Measurements from ENCODE around the gene ADCY3. TPM values are rescaled to one million over a fixed set of nuclear protein-coding genes. Genes with fewer than 3 reads are reported as not detected.
A peak's percentile ranks its signal among the peaks of the same experiment; 100 is the strongest.

Gene ADCY3
- total and polyA plus RNA-seq, 5 donors from 2014 or later: 3.8 to 67.6 (median 11.2) TPM

GRCh38 chr2:24889221-24889620 is 30.8 kb downstream of the ADCY3 start:
- no peak for ATAC-seq (ENCODE audit: low read depth in 2 of 2)

GRCh38 chr2:24888177-24888576 is 31.9 kb downstream of the ADCY3 start:
- Mint-ChIP-seq H3K4me3 (no peak overlapping the region), H3K4me1 (peaks cover 6 to 32% (median 11%) of the 10 kb centered on the region in 4 donors), H3K36me3 (peaks cover 5% of the 10 kb centered on the region), H3K27ac (peak overlapping the region in 1 of 3 donors; percentile 83), H3K9me3 (peaks cover 0 to 2% (median 0%) of the 10 kb centered on the region in 7 donors), H3K27me3 (no peaks in the 10 kb centered on the region)
- H3K9me3 ChIP-seq (ENCODE audit: control insufficient read depth in 2 of 2, low read length in 2 of 2): peaks cover 0 to 1% of the 10 kb centered on the region in 2 experiments
- no peaks in the 10 kb centered on the region for H3K36me3 ChIP-seq (ENCODE audit: control insufficient read depth, insufficient read depth, low read length)
- DNase-seq (no peak), ATAC-seq (ENCODE audit: low read depth in 2 of 2) (no peak)
- H3K27ac ChIP-seq (ENCODE audit: insufficient read depth, low read length, poor library complexity, severe bottlenecking): no peak overlapping the region
- no peaks in the 10 kb centered on the region for H3K27me3 ChIP-seq (ENCODE audit: control insufficient read depth, insufficient read depth, low read length)
- no peak overlapping the region for H3K4me3 ChIP-seq (ENCODE audit: low read depth, low read length)
- H3K4me1 ChIP-seq (ENCODE audit: control insufficient read depth, insufficient read depth, low read length, poor library complexity, severe bottlenecking): no peaks in the 10 kb centered on the region

More at GRCh38 chr2:24889221-24889620, 30.8 kb downstream of the ADCY3 start:
- Mint-ChIP-seq H3K9me3 (peaks cover 0 to 4% (median 1%) of the 10 kb centered on the region in 7 donors), H3K4me3 (no peak overlapping the region), H3K27me3 (no peaks in the 10 kb centered on the region), H3K36me3 (peaks cover 8% of the 10 kb centered on the region), H3K4me1 (peaks cover 3 to 22% (median 6%) of the 10 kb centered on the region in 4 donors), H3K27ac (no peak overlapping the region)
- H3K4me1 ChIP-seq (ENCODE audit: control insufficient read depth, insufficient read depth, low read length, poor library complexity, severe bottlenecking): no peaks in the 10 kb centered on the region
- H3K27me3 ChIP-seq (ENCODE audit: control insufficient read depth, insufficient read depth, low read length): no peaks in the 10 kb centered on the region
- H3K9me3 ChIP-seq (ENCODE audit: control insufficient read depth in 2 of 2, low read length in 2 of 2): peaks cover 0 to 1% of the 10 kb centered on the region in 2 experiments
- H3K27ac ChIP-seq (ENCODE audit: insufficient read depth, low read length, poor library complexity, severe bottlenecking): no peak overlapping the region
- DNase-seq: no peak
- H3K36me3 ChIP-seq (ENCODE audit: control insufficient read depth, insufficient read depth, low read length): no peaks in the 10 kb centered on the region
- no peak overlapping the region for H3K4me3 ChIP-seq (ENCODE audit: low read depth, low read length)

- H3K4me1 Mint-ChIP-seq: peaks cover 8 to 35% (median 13%) of the 10 kb centered on the region in 4 donors
- no peak overlapping the region for H3K4me3 Mint-ChIP-seq
- peaks cover 5% of the 10 kb centered on the region for H3K36me3 Mint-ChIP-seq
- peaks cover 0 to 2% (median 0%) of the 10 kb centered on the region in 7 donors for H3K9me3 Mint-ChIP-seq
- no peak overlapping the region for H3K27ac ChIP-seq (ENCODE audit: insufficient read depth, low read length, poor library complexity, severe bottlenecking)
- H3K27ac Mint-ChIP-seq: no peak overlapping the region
- no peaks in the 10 kb centered on the region for H3K27me3 ChIP-seq (ENCODE audit: control insufficient read depth, insufficient read depth, low read length)
- no peak overlapping the region for H3K4me3 ChIP-seq (ENCODE audit: low read depth, low read length)
- DNase-seq (no peak), ATAC-seq (ENCODE audit: low read depth in 2 of 2) (no peak)
- no peaks in the 10 kb centered on the region for H3K27me3 Mint-ChIP-seq
- no peaks in the 10 kb centered on the region for H3K36me3 ChIP-seq (ENCODE audit: control insufficient read depth, insufficient read depth, low read length)
- H3K9me3 ChIP-seq (ENCODE audit: control insufficient read depth in 2 of 2, low read length in 2 of 2): peaks cover 0 to under 1% of the 10 kb centered on the region in 2 experiments
- H3K4me1 ChIP-seq (ENCODE audit: control insufficient read depth, insufficient read depth, low read length, poor library complexity, severe bottlenecking): no peaks in the 10 kb centered on the region
These were observed 32.6 kb downstream of the ADCY3 start for GRCh38 chr2:24887307-24887874.

GRCh38 chr2:24886691-24887304 is 33.2 kb downstream of the ADCY3 start:
- Mint-ChIP-seq H3K4me1 (peaks cover 9 to 41% (median 19%) of the 10 kb centered on the region in 4 donors), H3K27me3 (no peaks in the 10 kb centered on the region), H3K4me3 (no peak overlapping the region), H3K9me3 (peaks cover 0 to 2% (median 0%) of the 10 kb centered on the region in 7 donors), H3K27ac (peak overlapping the region in 2 of 3 donors; percentile 46 to 61), H3K36me3 (peaks cover 5% of the 10 kb centered on the region)
- Histone ChIP-seq H3K27me3 (ENCODE audit: control insufficient read depth, insufficient read depth, low read length) (no peaks in the 10 kb centered on the region), H3K9me3 (ENCODE audit: control insufficient read depth in 2 of 2, low read length in 2 of 2) (no peaks in the 10 kb centered on the region), H3K27ac (ENCODE audit: insufficient read depth, low read length, poor library complexity, severe bottlenecking) (no peak overlapping the region), H3K4me1 (ENCODE audit: control insufficient read depth, insufficient read depth, low read length, poor library complexity, severe bottlenecking) (no peaks in the 10 kb centered on the region), H3K36me3 (ENCODE audit: control insufficient read depth, insufficient read depth, low read length) (no peaks in the 10 kb centered on the region), H3K4me3 (ENCODE audit: low read depth, low read length) (no peak overlapping the region)
- ATAC-seq (ENCODE audit: low read depth in 2 of 2) (peak in 1 of 2 donors; percentile 45), DNase-seq (no peak)

- H3K27ac ChIP-seq (ENCODE audit: insufficient read depth, low read length, poor library complexity, severe bottlenecking): no peak overlapping the region
- Mint-ChIP-seq H3K27me3 (no peaks in the 10 kb centered on the region), H3K27ac (peak overlapping the region in 2 of 3 donors; percentile 46 to 61), H3K36me3 (peaks cover 6% of the 10 kb centered on the region), H3K9me3 (peaks cover 0 to 2% (median 0%) of the 10 kb centered on the region in 7 donors), H3K4me1 (peaks cover 9 to 48% (median 22%) of the 10 kb centered on the region in 4 donors), H3K4me3 (no peak overlapping the region)
- H3K4me1 ChIP-seq (ENCODE audit: control insufficient read depth, insufficient read depth, low read length, poor library complexity, severe bottlenecking): no peaks in the 10 kb centered on the region
- no peak for ATAC-seq (ENCODE audit: low read depth in 2 of 2)
- H3K9me3 ChIP-seq (ENCODE audit: control insufficient read depth in 2 of 2, low read length in 2 of 2): no peaks in the 10 kb centered on the region
- no peak overlapping the region for H3K4me3 ChIP-seq (ENCODE audit: low read depth, low read length)
- no peak for DNase-seq
- no peaks in the 10 kb centered on the region for H3K27me3 ChIP-seq (ENCODE audit: control insufficient read depth, insufficient read depth, low read length)
- H3K36me3 ChIP-seq (ENCODE audit: control insufficient read depth, insufficient read depth, low read length): no peaks in the 10 kb centered on the region
These were observed 33.9 kb downstream of the ADCY3 start for GRCh38 chr2:24886126-24886501.

GRCh38 chr2:24885221-24886125 is 34.6 kb downstream of the ADCY3 start:
- Histone ChIP-seq H3K27ac (ENCODE audit: insufficient read depth, low read length, poor library complexity, severe bottlenecking) (no peak overlapping the region), H3K4me3 (ENCODE audit: low read depth, low read length) (no peak overlapping the region), H3K9me3 (ENCODE audit: control insufficient read depth in 2 of 2, low read length in 2 of 2) (no peaks in the 10 kb centered on the region), H3K4me1 (ENCODE audit: control insufficient read depth, insufficient read depth, low read length, poor library complexity, severe bottlenecking) (no peaks in the 10 kb centered on the region), H3K36me3 (ENCODE audit: control insufficient read depth, insufficient read depth, low read length) (no peaks in the 10 kb centered on the region), H3K27me3 (ENCODE audit: control insufficient read depth, insufficient read depth, low read length) (no peaks in the 10 kb centered on the region)
- ATAC-seq (ENCODE audit: low read depth in 2 of 2): no peak
- H3K27ac Mint-ChIP-seq: peak overlapping the region in 2 of 3 donors; percentile 68 to 82
- H3K27me3 Mint-ChIP-seq: no peaks in the 10 kb centered on the region
- H3K4me3 Mint-ChIP-seq: no peak overlapping the region
- peaks cover 9% of the 10 kb centered on the region for H3K36me3 Mint-ChIP-seq
- peaks cover 0 to 2% (median 0%) of the 10 kb centered on the region in 7 donors for H3K9me3 Mint-ChIP-seq
- peaks cover 9 to 51% (median 25%) of the 10 kb centered on the region in 4 donors for H3K4me1 Mint-ChIP-seq
- no peak for DNase-seq

- no peaks in the 10 kb centered on the region for H3K4me1 ChIP-seq (ENCODE audit: control insufficient read depth, insufficient read depth, low read length, poor library complexity, severe bottlenecking)
- peak overlapping the region in 2 of 3 donors; percentile 77 to 83 for H3K27ac Mint-ChIP-seq
- no peak overlapping the region for H3K4me3 ChIP-seq (ENCODE audit: low read depth, low read length)
These were observed 36.1 kb downstream of the ADCY3 start for GRCh38 chr2:24883946-24884345.

More at GRCh38 chr2:24883946-24884345, 36.1 kb downstream of the ADCY3 start:
- Histone ChIP-seq H3K9me3 (ENCODE audit: control insufficient read depth in 2 of 2, low read length in 2 of 2) (no peaks in the 10 kb centered on the region), H3K27me3 (ENCODE audit: control insufficient read depth, insufficient read depth, low read length) (no peaks in the 10 kb centered on the region), H3K27ac (ENCODE audit: insufficient read depth, low read length, poor library complexity, severe bottlenecking) (no peak overlapping the region), H3K36me3 (ENCODE audit: control insufficient read depth, insufficient read depth, low read length) (no peaks in the 10 kb centered on the region)
- no peak for ATAC-seq (ENCODE audit: low read depth in 2 of 2)
- H3K9me3 Mint-ChIP-seq: peaks cover 0 to 2% (median 0%) of the 10 kb centered on the region in 7 donors
- no peak overlapping the region for H3K4me3 Mint-ChIP-seq
- no peak for DNase-seq
- H3K27me3 Mint-ChIP-seq: no peaks in the 10 kb centered on the region
- H3K4me1 Mint-ChIP-seq: peaks cover 11 to 51% (median 25%) of the 10 kb centered on the region in 4 donors
- peaks cover 9% of the 10 kb centered on the region for H3K36me3 Mint-ChIP-seq

Data from CD4-positive, CD25-positive, alpha-beta regulatory T cell (primary cell).